BJ (cell line): ENCODE measurements around the gene EFCAB6. TPM values are rescaled to one million over a fixed set of nuclear protein-coding genes. Genes with fewer than 3 reads are reported as not detected.

Source experiments
- CTCF ChIA-PET: fragments of 350-600 bp; formaldehyde crosslinking; extraction: SDS; loops from one replicate; lab custom pipeline; 2021; ENCODE audit warnings: antibody characterized with exemption, inconsistent platforms; lab: Yijun Ruan, JAX
- POLR2A ChIA-PET: fragments of 300-600 bp; sonication (Branson Sonifier 250); formaldehyde crosslinking; extraction: SDS; loops from one replicate; lab custom pipeline; 2021; ENCODE audit warnings: antibody characterized with exemption; lab: Charles Lee
- DNase-seq: peaks from one replicate; pipeline ENCODE4 v3.0.0-alpha.2; 2011; ENCODE audit warnings: low read depth
- H3K27me3 ChIP-seq: 2 replicates; pipeline ENCODE4 v1.6.0; 2011; ENCODE audit warnings: low read length; ENCODE audit not compliant: control insufficient read depth, insufficient read depth
- H3K36me3 ChIP-seq: 2 replicates; pipeline ENCODE4 v1.5.1; 2011; ENCODE audit warnings: low read length; ENCODE audit not compliant: control insufficient read depth, insufficient read depth
- H3K4me3 ChIP-seq: 2 replicates; pipeline ENCODE4 v1.5.1; 2011; ENCODE audit warnings: low read depth, mild to moderate bottlenecking, control low read depth, low read length
- CTCF ChIP-seq: IDR thresholded peaks from 2 replicates; pipeline ENCODE4 v1.5.1; 2011; ENCODE audit warnings: low read depth, mild to moderate bottlenecking, control low read depth, inconsistent platforms, low read length, moderate library complexity; ENCODE audit not compliant: insufficient read depth
- polyA plus RNA-seq: library from polyadenylated mRNA; depleted of rRNA; stranded (reverse); fragments of >200 nt; gene quantifications from 2 replicates; pipeline ENCODE4 v1.2.3, GENCODE V29; 2011

EFCAB6 gene
- polyA plus RNA-seq, 1 experiment = 0.75 TPM

- POLR2A ChIA-PET = no interaction called here
- no peak for TF ChIP-seq CTCF
- no peak overlapping the region for H3K4me3 ChIP-seq
- CTCF ChIA-PET = interaction anchor here (1.3 kb wide), 1 partner anchor 12 kb away, joined by 3 read pairs; no protein-coding TSS in a partner anchor
- H3K27me3 ChIP-seq = no peaks in the 10 kb centered on the region
- H3K36me3 ChIP-seq = no peaks in the 10 kb centered on the region
- DNase-seq = peak; percentile 20
These were observed 77.5 kb downstream of the EFCAB6 start for GRCh38 chr22:43734370-43735150.

DNA sequence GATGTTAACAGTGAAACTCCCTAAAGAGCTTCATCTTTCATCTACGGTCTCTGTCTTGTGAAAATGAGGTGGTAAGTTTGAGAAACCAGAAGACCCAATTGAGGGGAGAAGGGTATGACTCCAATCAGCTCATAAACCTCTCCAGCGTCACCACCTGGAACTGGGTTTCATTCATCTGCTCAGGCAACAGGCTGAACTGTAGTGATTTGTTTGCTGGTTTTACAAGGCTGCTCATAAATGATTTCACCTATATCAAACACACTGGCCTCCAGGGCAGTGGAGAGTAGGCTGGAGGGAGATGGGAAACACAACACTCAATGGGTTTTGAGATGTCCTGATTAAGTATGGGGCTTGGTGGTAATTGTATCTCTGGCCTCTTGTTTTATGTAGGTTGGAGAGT lies 79.0 kb downstream of the EFCAB6 start:
- no peak for DNase-seq
- no peak for TF ChIP-seq CTCF
- no peaks in the 10 kb centered on the region for H3K27me3 ChIP-seq
- ChIA-PET POLR2A (no interaction called here), CTCF (no interaction called here)
- no peaks in the 10 kb centered on the region for H3K36me3 ChIP-seq
- no peak overlapping the region for H3K4me3 ChIP-seq

DNA sequence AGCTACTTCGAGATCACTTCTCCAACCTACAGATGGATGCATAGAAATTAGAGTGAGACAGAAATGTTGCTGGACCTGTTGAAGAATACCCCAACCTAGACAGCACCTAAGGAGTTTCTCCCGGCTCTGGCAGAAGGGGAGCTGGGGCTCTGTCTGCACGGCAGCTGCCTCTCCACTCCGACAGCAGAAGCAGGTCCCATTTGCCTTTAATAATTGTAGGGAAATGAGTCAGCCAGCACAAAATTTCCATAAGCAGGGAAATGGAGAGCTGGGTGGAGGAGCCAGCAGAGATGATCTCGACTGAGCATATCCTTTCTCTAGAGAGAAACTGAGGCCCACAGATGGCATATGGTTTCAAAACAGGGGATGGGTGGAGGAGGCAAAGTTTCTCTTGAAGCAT lies 80.1 kb downstream of the EFCAB6 start:
- no peaks in the 10 kb centered on the region for H3K36me3 ChIP-seq

DNA sequence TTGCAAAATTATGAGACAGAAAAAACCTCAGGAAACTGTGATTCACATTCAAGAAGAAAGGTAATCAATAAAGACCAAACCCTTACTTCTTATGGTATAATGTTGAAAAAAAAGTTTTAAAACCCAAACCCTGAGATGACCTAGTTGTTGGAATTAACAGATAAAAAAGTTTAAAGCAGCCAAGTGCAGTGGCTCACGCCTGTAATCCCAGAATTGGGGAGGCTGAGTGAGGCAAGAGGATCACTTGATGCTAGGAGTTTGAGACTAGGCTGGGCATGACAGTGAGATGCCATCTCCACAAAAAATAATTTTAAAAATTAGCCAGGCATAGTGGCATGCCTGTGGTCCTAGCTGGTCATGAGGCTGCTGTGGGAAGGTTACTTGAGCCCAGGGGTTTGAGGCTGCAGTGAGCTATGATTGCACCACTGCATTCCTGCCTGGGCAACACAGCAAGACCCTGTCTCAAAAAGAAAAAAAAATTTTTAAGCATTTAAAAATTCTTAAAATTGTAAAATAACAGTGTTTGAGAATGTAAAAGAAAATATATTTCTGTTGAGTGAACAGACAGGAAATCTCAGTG lies 85.1 kb downstream of the EFCAB6 start:
- TF ChIP-seq CTCF = no peak
- no peak for DNase-seq
- Histone ChIP-seq H3K4me3 (no peak overlapping the region), H3K27me3 (no peaks in the 10 kb centered on the region), H3K36me3 (no peaks in the 10 kb centered on the region)
- POLR2A ChIA-PET = no interaction called here
- CTCF ChIA-PET = no interaction called here

More for the DNA sequence above, 80.1 kb downstream of the EFCAB6 start:
- TF ChIP-seq CTCF = no peak
- DNase-seq = no peak
- Histone ChIP-seq H3K27me3 (no peaks in the 10 kb centered on the region), H3K4me3 (no peak overlapping the region)
- ChIA-PET CTCF (interaction anchor here (0.9 to 2.4 kb wide), 2 partner anchors 10 to 20 kb away, joined by 3 to 6 read pairs; no protein-coding TSS in a partner anchor), POLR2A (no interaction called here)

DNA sequence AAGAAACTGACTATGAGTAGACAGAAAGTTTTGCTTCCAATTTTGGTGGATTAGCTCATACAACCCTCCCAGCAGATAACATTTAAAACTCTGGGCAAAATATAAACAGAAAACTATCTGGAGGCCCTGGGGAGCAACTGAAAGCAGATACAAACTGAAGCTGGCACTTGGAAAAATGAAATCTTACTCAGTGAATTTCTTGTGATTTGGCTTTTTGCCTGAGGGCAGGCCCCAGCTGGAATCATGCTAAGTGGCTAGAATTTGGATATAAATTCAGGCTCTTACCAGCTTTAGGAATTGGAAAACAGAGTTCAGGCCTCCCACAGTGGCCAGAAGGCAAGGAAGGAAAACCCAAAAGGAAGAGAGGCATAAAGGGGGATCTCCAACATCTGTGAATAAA lies 85.8 kb downstream of the EFCAB6 start:
- no peak for TF ChIP-seq CTCF
- Histone ChIP-seq H3K27me3 (no peaks in the 10 kb centered on the region), H3K36me3 (no peaks in the 10 kb centered on the region), H3K4me3 (no peak overlapping the region)
- ChIA-PET CTCF (no interaction called here), POLR2A (no interaction called here)
- no peak for DNase-seq
